Hepatic stellate cell (primary cell): ENCODE data around the gene MINDY4.

Source experiments
- DNase-seq: peaks from one replicate; pipeline ENCODE4 v3.0.0; 2011; ENCODE audit warnings: low spot score

The MINDY4 gene

DNA sequence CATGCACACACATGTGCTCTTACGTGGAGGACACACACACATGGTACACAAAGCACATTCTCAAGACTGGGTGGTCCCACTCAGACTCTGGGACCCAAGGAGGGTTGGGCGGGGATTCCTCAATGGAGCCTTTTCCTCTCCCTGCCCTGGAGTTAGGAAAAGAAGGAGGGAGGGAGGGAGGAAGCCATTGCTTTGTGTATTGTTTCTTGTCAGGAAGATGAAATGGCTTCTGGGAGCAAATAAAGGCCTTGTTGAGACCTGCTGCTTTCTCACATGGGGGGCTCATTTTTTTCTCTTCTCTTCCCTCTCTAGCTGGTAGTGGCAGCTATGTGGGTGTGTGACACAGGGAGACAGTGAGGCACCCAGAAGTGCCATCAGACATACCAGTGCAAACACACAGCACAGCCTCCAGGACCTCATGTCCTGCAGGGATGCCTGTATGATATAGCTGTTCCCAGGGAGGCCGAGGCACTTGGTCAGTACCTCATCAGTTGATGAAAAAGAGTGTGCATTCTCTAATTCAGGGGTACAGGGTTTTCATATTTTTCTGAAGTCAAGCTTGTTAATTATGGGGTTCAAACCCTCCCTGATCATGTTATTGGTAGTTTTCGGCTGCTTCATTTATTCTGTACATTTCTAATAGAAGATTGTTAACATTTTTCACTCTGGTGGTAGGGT is 146.1 kb downstream of the MINDY4 start:
- DNase-seq: no peak

DNA sequence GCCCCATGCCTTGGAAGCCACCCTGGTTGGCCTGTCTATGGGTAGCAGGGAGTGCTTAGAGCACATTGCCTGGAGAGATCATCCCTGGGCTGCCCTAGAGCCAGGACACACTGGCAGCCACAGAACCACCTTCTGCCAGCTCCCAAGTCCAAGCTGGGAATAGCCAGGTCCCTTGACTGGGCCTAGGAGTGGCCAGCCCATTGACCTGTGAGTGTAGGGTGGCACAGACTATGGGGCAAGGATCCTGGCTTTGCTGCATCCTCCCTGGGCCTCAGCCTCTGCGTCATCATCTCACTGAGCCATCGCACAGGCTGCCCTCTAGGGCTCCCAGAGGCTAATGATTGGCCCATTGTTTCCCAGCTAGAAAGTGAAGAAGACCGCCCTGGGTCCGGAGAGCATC is 147.5 kb downstream of the MINDY4 start:
- DNase-seq: no peak

DNA sequence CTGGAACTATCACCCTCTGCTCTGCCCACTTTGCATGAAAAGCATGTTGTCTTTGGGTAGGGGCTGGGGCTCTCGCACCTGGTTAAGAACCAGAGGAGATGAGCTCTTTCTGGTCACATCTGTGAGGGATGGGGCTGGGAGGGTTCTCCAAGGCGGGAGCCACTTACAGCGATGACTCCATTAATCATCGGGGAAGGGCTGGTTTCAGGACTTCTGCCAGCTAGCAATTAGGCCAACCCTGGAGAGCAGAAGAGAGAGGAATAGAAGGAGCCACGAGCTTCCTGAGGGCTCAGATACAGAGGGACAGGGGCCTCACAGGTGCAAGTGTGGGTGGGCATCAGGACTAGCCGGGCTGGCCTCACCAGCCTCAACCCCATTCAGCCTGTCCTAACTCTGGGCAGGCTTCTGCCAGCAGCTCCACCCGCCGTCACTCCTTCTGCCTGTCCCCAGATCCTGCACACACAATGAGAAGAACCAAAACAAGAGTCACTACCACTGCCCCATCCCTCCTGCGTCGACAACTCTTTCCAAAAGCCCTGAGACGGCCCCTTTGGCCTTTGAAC is 148.9 kb downstream of the MINDY4 start:
- DNase-seq: peak; percentile 57

DNA sequence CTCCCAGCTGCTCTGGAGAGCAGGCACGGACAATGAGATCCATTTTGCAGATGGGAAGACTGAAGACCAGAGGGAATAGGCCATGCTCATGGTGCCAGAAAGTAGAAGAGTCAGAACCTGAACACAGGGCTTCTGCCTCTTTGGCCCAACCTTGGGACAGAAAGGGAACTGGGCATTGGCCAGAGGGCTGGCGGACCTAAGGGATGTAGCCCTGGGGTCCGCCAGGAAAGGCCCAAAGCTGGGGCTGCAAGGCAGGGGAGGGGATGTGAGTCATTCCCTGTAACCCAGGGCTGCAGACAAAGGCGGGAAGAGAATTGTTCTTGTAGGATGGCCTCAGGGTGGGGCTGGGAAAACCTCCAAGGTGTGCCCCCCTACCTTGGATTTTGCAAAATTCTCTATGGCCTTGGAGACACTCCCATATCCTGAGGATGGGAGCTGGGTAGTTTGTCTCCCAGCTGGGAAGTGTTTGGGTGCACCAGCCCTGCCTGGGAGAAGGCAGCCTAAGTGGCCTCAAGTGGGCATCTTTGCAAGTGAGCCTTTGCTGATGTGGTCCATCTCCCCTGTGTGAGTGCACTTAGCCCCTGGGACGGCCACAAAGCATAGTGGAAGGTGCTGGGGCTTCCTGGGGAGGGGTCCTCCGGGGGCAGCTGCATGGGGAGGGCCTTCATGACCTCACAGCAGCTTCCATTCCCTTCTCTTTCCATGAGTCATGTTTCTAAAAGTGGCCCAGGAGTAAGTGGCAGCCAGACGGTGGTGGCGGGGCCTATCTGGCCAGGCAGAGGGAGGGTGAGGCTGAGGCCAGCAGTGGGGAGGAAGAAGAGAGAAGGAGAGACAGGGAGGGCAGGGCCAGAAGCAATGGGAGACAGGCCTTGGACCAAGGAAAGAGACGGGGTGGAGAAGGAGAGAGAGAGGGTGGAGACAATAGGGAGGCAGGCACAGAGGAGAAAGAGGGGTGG is 149.6 kb downstream of the MINDY4 start:
- DNase-seq: peak; percentile 84

DNA sequence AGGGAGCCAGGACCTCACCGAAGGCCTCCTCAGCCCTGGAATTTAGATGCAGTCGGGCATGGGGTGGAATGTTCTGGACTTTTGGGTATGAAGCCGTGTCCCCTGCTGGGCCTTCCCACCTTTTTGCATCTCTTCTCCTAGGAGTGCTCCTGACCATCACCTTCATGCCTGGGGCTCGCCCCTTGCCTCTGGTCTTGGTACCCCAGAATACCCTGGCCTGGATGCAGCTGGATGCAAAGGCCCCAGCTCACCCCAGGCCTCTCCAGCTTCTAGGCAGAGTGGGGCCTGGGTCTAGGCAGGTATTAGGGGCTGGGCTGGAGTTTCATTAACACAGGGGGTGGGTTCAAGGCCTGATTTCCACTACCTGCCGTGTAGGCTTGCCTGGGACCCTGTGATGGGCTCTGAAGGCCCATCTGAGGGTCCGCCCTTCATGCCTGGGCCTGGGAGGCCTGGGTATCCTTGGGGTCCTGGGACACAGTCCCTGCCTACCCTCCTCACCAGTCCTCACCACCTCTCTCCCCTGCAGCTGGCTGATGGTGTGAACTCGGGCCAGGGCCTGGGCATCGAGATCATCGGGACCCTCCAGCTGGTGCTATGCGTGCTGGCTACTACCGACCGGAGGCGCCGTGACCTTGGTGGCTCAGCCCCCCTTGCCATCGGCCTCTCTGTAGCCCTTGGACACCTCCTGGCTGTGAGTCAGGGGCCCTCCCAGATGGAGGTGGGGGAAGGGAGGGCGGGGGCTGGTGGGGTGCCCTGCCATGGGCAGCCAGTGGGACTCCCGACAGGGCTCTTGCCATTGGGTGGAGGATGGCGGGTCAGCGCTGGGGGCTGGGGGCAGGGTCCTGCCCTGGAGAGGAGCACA is 150.6 kb downstream of the MINDY4 start:
- DNase-seq: no peak

DNA sequence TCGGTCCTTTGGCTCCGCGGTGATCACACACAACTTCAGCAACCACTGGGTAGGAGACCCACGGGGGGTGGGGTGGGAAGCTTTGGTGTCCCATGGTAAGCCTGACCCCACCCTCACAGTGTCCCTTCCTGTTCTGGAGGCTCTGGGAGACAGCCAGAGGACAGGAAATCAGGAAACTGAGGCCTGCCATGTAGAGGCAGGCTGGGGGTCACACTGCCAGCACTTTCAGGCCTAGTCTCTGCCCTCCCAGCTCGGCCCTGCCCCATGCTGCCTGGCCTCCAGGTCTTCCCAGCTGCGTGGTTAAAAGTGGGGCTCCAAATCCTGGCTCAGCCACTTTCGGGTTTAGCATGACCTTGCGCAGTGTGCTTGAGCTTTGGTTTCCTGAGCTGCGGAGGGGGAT is 151.4 kb downstream of the MINDY4 start:
- DNase-seq: no peak

DNA sequence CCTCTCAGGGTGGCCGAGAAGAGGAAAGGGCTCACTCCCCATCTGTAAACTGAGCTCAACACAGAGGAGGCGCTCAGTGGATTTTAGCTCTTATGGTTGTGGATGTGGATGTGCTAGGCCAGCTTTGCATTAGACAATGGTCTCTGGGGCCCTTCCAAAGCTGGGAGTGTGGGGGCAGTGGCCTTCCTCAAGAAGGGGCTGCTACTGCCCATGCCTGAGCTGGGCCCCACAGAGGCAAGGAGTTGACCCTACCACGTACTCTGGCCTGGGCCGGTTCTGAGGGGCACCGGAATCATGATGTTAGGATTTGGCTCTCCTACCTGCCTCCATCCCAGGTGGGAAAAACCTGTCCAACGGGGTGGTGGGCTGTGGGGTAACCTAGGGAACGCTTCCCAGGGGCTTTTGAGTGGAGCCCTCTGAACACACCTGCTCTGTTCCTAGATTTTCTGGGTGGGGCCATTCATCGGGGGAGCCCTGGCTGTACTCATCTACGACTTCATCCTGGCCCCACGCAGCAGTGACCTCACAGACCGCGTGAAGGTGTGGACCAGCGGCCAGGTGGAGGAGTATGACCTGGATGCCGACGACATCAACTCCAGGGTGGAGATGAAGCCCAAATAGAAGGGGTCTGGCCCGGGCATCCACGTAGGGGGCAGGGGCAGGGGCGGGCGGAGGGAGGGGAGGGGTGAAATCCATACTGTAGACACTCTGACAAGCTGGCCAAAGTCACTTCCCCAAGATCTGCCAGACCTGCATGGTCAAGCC is 152.0 kb downstream of the MINDY4 start:
- no peak for DNase-seq

DNA sequence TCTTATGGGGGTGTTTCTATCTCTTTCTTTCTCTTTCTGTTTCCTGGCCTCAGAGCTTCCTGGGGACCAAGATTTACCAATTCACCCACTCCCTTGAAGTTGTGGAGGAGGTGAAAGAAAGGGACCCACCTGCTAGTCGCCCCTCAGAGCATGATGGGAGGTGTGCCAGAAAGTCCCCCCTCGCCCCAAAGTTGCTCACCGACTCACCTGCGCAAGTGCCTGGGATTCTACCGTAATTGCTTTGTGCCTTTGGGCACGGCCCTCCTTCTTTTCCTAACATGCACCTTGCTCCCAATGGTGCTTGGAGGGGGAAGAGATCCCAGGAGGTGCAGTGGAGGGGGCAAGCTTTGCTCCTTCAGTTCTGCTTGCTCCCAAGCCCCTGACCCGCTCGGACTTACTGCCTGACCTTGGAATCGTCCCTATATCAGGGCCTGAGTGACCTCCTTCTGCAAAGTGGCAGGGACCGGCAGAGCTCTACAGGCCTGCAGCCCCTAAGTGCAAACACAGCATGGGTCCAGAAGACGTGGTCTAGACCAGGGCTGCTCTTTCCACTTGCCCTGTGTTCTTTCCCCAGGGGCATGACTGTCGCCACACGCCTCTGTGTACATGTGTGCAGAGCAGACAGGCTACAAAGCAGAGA is 152.7 kb downstream of the MINDY4 start:
- DNase-seq: peak; percentile 2

DNA sequence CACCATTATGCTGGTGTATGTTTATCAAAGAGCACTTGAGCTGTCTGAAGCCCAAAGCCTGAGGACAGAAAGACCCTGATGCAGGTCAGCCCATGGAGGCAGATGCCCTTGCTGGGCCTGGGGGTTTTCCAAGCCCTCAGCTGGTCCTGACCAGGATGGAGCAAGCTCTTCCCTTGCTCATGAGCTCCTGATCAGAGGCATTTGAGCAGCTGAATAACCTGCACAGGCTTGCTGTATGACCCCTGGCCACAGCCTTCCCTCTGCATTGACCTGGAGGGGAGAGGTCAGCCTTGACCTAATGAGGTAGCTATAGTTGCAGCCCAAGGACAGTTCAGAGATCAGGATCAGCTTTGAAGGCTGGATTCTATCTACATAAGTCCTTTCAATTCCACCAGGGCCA is 153.4 kb downstream of the MINDY4 start:
- DNase-seq: peak; percentile 2

DNA sequence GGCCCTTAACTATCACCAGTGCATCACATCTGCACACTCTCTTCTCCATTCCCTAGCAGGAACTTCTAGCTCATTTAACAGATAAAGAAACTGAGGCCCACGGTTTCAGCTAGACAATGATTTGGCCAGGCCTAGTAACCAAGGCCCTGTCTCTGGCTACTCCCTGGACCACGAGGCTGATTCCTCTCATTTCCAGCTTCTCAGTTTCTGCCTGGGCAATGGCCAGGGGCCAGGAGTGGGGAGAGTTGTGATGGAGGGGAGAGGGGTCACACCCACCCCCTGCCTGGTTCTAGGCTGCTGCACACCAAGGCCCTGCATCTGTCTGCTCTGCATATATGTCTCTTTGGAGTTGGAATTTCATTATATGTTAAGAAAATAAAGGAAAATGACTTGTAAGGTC is 153.9 kb downstream of the MINDY4 start:
- peak; percentile 1 for DNase-seq

DNA sequence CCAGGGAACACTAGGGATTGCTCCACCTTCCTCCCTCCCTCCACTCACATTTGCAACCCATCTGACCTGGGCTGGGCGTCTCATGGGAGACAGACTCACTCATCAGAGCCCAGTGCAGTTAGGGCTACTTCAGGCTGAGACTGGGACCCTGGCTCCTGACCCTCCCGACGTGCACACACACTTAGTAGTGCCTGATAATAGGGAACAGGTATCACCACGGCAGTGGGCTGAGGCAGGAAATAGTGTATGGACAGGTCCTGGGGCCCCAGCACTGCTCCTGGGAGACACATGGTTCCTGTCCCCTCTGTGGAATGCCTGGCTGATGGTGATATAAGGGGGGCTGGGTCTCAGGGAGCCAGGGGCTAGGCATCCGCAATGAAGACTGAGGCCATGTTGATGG is 154.7 kb downstream of the MINDY4 start:
- no peak for DNase-seq

DNA sequence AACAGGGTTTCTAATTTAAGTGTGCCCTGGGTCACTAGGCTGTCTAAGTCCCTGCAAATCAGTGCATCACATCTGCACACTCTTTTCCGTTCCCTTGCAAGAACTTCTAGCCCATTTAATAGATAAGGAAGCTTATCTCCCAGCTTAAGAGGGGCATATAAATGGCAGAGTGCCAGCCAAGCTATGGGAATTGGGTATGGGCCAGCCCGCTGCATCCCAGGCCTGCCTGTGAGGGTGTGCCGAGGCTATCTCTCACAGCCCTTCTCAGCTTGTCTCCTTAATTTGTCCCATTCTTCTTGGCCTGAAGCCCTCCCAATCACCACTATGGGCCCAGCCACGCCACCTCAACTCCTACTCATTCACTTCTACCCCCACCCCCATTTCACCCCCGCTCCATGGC is 155.1 kb downstream of the MINDY4 start:
- DNase-seq: no peak

DNA sequence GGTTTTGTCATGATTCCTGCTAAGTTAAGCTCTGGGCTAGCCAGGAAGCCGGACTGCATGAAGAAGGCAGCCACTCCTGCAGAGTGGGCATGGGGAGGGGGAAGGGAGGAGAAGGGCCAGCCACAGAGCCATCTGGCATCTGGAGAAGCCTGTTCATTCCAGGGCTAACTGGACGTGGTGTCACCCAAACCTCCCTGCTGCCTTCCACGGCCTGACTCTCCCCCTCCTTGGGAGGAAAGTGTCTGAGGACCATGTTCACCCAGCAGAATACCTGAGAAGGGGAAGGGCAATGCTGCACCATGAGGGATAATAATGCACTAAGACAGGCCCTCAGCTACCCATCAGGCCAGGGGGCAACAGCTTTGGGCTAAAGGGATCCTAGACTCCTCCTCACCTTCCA is 155.8 kb downstream of the MINDY4 start:
- DNase-seq: no peak

DNA sequence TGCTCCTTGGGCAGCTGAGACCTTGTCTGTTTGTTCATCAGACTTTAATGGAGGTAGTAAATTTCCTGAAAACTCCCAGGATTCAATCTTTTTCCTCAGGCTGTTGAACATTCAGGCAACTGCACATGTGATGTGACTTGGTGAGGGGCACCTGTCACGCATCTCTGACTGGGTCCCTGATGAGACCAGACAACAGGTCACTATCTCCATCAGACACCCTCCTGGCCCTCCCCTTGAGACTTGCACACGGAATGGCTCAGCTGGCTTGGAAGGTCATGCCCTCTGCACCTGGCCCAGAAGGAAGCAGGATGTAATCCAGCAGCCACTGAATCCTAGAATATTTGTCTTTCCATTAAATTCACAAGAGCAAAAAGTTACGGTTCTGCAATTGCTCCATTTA is 156.3 kb downstream of the MINDY4 start:
- no peak for DNase-seq

DNA sequence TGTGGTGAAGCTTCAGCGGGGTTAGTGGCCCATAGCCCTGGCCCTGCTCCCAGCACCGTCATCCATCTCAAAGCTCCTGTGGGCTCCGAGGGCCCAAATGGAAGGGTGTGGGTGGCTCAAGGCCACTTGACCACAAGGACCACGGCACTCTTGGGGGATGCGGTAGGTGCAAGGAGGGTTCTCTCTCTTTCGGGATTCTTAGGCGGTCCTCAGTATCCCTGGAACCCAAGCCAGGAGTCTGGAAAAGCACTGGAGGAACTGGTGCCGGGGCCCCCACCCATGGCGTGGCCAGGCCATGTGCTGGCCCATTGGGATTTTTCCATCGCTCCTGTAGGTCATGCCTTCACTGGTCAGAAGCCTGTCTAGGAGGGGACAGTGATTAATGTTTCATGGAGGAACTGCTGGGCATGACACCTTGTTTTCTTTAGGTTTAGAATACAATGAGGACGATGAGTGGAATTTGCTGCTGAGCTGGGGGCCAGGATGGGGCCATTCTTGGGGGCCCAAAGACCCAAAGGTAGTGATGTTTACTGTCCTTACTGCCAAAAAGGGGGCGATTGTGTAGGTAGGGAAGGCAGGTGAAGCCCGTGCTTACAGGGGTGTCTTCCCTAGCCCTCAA is 157.1 kb downstream of the MINDY4 start:
- peak; percentile 1 for DNase-seq

DNA sequence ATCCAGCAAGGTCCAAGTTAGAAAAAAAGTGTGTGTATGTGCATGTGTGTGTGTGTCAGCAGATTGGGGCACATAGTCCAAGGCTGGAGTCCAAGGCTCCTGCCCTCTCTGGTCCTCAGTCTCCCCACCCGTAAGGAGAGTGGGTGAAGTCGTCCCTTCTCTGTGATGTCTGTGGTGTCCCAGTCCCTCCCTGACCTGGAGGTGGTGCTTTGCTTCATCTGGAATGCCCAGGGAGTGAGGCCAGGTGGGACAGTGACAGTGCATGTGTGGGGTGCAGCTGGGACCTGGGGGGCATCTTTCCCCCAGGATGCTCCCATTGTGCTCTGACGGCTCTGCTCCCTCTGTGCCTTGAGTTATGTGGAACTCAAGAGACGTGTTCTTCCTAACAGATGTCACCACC is 158.5 kb downstream of the MINDY4 start:
- DNase-seq: peak; percentile 2

DNA sequence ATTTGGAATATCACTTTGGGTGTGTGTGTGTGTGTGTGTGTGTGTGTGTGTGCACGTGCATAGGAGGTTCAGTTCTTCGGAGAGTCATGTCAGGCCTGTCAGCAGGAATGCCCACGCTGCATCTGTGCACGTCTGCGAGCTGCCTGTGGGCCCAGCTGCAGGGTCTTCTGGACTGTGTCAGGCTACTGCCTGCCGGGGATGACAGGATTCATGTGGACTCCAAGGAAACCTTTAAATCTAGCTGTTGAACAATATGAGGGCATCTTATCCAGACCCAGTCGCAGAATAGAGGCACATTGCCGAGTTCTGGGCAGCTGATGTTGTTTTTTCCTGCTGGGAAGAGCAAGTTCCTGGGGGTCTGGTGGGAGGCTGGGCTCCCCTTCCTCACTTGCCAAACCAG is 159.4 kb downstream of the MINDY4 start:
- DNase-seq: peak; percentile 17

DNA sequence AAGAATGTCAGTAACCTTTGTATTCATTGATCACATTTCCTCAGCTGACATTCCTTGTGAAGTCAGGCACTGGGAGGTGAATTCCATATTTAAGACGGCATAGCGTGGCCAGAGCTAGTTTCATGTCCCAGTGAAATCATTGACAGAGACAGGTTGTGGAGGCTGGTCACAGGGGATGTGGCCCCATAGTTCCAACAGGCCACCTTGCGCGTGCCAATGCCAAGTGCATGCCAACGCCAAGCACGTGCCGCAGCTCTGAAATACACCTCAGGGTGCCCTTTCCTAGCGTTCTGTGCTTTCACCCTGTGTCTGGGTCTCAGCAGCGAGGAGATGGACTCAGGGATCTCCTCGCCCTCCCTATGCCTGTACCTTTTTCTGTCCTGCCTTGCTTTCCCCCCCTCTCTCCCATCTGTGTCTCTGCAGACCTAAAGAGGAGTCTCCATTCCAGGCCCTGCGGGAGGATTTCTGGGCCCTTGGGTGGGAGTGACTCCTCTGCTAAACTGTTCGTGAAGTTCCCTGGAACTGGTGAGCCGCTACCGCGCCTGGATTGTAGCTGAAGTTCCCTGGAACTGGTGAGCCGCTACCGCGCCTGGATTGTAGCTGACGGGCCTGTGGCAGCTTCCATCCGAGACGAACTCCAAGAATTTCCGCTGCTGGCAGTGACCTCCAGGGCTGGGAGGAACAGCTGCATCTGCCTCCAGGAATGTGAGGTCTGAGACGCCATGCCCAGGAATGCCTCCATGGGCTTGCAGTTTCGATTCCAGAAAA is 160.1 kb downstream of the MINDY4 start:
- DNase-seq: peak; percentile 12

DNA sequence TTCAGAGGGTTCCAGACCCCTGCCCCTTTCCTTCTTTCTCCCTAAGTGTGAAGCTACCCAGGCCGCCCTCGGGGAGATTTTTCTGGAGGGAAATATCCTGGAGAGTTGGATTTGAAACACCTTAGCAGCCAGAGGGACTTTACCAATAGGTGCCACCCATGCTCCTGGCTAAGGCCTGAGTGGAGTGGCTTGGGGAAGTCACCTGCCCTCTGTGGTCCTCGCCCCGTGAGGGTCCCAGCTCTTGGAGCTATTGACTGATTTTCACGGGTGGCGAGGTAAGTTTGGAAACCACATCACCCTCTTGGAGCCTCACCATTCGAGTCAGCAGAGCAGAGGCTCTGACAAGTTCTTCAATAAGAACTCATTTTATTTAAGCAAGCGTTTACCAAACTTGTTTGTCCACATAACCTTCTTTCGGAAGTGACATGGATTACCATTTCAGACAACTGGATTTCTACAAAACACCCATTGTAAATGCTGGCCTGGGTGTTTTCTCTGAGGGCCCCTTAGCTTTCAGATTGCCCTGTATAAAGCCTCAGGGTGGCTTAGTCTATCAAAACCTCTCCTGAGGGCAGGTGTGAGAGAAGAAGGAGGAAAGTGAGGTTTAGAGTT is 160.8 kb downstream of the MINDY4 start:
- no peak for DNase-seq
